Naive thymus-derived CD4-positive, alpha-beta T cell (primary cell): ENCODE measurements around the gene EFHD1. TPM values are rescaled to one million over a fixed set of nuclear protein-coding genes. Genes with fewer than 3 reads are reported as not detected.

Experiments used
- ATAC-seq: fragments of 150-1000 bp; cut with Tn5 transposase; 2 replicates; pipeline ENCODE4 v1.10.0; 2021; ENCODE audit warnings: mild to moderate bottlenecking, moderate library complexity
- CTCF ChIA-PET: fragments of 350-600 bp; sonication (Branson Sonifier 250); formaldehyde crosslinking; loops from one replicate; lab custom pipeline; 2021; ENCODE audit warnings: antibody characterized with exemption; lab: Charles Lee
- POLR2A ChIA-PET: fragments of 350-600 bp; sonication (Branson Sonifier 250); formaldehyde crosslinking; loops from one replicate; lab custom pipeline; 2021; ENCODE audit warnings: antibody characterized with exemption, inconsistent platforms; lab: Charles Lee
- DNase-seq, 9 donors: peaks; one replicate each; pipeline versions ENCODE4 v3.0.0 to v3.0.0-alpha.2; 2020 to 2022; ENCODE audit warnings: mixed read lengths in 1 of 9
- H3K27ac ChIP-seq: one replicate; pipeline ENCODE4 v1.7.0; 2013; ENCODE audit warnings: mild to moderate bottlenecking, low read depth, low read length, moderate library complexity
- H3K27me3 ChIP-seq, 2 donors: one replicate each; pipeline ENCODE4 v1.7.0; 2013; ENCODE audit warnings: low read length in 2 of 2, mild to moderate bottlenecking in 2 of 2, moderate library complexity in 2 of 2; ENCODE audit not compliant: control insufficient read depth in 2 of 2, insufficient read depth in 2 of 2
- H3K36me3 ChIP-seq, 3 experiments: 1 replicate in 2 of 3; 2 replicates in 1 of 3; pipeline ENCODE4 v1.7.0; 2013; ENCODE audit warnings: low read length in 3 of 3, mild to moderate bottlenecking in 3 of 3, moderate library complexity in 1 of 3; ENCODE audit not compliant: insufficient read depth in 3 of 3, control insufficient read depth in 2 of 3
- H3K4me1 ChIP-seq, 2 donors: one replicate each; pipeline ENCODE4 v1.7.0; 2013; ENCODE audit warnings: low read length in 2 of 2, mild to moderate bottlenecking in 2 of 2, moderate library complexity in 1 of 2; ENCODE audit not compliant: control insufficient read depth in 2 of 2, insufficient read depth in 2 of 2
- H3K4me3 ChIP-seq: 2 replicates; pipeline ENCODE4 v1.7.0; 2013; ENCODE audit warnings: mild to moderate bottlenecking, low read length
- H3K9me3 ChIP-seq, 3 experiments: 1 replicate in 2 of 3; 2 replicates in 1 of 3; pipeline ENCODE4 v1.7.0; 2013; ENCODE audit warnings: low read length in 3 of 3; ENCODE audit not compliant: control insufficient read depth in 2 of 3
- H3K27ac Mint-ChIP-seq, 9 donors: one replicate each; pipeline ENCODE4 v1.8.0; 2020 to 2022; ENCODE audit warnings: mixed read lengths in 9 of 9, mild to moderate bottlenecking in 8 of 9, moderate library complexity in 5 of 9, inconsistent platforms in 2 of 9
- H3K27me3 Mint-ChIP-seq, 5 donors: one replicate each; pipeline ENCODE4 v1.8.0; 2021 to 2022; ENCODE audit warnings: mixed read lengths in 5 of 5, mild to moderate bottlenecking in 1 of 5
- H3K36me3 Mint-ChIP-seq, 5 donors: one replicate each; pipeline ENCODE4 v1.8.0; 2020 to 2022; ENCODE audit warnings: mixed read lengths in 5 of 5, mild to moderate bottlenecking in 3 of 5, inconsistent platforms in 1 of 5
- H3K4me1 Mint-ChIP-seq, 7 donors: one replicate each; pipeline ENCODE4 v1.8.0; 2020 to 2022; ENCODE audit warnings: mixed read lengths in 7 of 7, mild to moderate bottlenecking in 3 of 7, inconsistent platforms in 1 of 7
- H3K4me3 Mint-ChIP-seq, 10 donors: one replicate each; pipeline ENCODE4 v1.8.0; 2020 to 2022; ENCODE audit warnings: mild to moderate bottlenecking in 10 of 10, mixed read lengths in 10 of 10, moderate library complexity in 6 of 10, inconsistent platforms in 2 of 10
- H3K9me3 Mint-ChIP-seq, 11 donors: one replicate each; pipeline ENCODE4 v1.8.0; 2020 to 2022; ENCODE audit warnings: mixed read lengths in 11 of 11, mild to moderate bottlenecking in 4 of 11, inconsistent platforms in 1 of 11, moderate library complexity in 1 of 11
- intact Hi-C, 2 donors: fragments of 100-400 bp; cut with micrococcal nuclease; formaldehyde crosslinking; loops; one replicate each; pipeline ENCODE4 v1.15.1; 2023
- polyA plus RNA-seq, 2 donors: library from polyadenylated mRNA; unstranded; fragments of 300-500 nt; fragmentation: Illumina TruSeq; gene quantifications; one replicate each; pipeline ENCODE4 v1.2.3, GENCODE V29; 2021
- total RNA-seq, 6 experiments: library from RNA in 5 of 6; stranded (reverse) in 5 of 6; gene quantifications; 1 replicate in 5 of 6; 2 replicates in 1 of 6; pipeline ENCODE4 v1.2.3 and lab custom pipeline; 2021 to 2026

Gene EFHD1
- total and polyA plus RNA-seq, 7 experiments from 2014 or later: 0.70 to 4.4 (median 2.2) TPM

DNA sequence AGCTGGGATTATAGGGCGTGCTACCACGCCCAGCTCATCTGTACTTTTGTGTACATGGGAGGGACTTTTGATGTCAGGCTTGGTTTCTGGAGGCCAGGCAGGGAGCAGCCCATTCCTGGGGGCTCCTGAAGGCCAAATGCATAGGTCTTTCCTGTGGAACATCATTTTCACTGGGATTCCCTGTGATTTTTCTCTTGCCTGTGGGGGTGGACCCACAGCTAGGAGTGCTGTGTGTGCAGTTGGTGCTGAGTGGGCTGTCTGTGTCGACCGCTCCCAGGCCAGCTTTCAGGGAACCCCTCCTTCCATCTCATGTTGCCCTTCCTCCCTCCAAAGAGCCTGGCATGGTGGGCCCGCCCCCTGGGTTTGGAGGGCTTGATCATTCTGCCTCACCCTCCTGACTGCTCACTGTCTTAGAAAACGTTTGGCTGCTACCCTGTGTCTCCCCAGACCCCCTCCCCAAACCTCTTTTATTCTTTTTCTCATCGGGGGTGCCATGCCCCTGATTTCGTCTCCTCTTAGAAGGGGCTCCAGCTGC is 10.5 kb downstream of the EFHD1 start:
- intact Hi-C loops: no loop called here
- CTCF ChIA-PET: no interaction called here
- H3K27me3 Mint-ChIP-seq: peaks cover 0 to 22% (median 4%) of the 10 kb centered on the region in 5 donors

DNA sequence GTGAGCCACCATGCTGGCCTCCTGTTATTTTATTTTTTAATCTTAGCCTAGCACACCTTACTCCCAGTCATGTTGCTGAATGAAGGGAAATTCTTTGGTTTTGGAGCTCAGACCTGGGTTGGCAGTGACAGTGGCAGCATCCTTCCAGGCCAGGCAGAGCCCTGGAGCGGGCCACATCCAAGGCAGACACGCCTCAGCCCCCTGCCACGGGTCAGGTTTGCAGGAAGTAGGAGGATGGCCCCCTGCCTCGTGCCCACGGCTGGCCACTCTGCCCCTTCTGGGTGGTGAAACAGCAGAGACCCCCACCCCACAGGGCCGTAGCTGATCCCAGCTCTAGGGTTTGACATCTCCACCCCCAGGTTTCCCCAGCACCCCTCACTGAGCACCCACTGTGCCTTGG is 11.7 kb downstream of the EFHD1 start:
- Histone ChIP-seq H3K4me1 (no peaks in the 10 kb centered on the region), H3K27me3 (no peaks in the 10 kb centered on the region), H3K36me3 (no peaks in the 10 kb centered on the region), H3K9me3 (no peaks in the 10 kb centered on the region), H3K4me3 (no peak overlapping the region), H3K27ac (no peak overlapping the region)
- no peak for ATAC-seq
- no peaks in the 10 kb centered on the region for H3K4me1 Mint-ChIP-seq
- H3K27ac Mint-ChIP-seq: no peak overlapping the region
- ChIA-PET CTCF (no interaction called here), POLR2A (no interaction called here)
- intact Hi-C loops: no loop called here
- H3K36me3 Mint-ChIP-seq: no peaks in the 10 kb centered on the region
- no peaks in the 10 kb centered on the region for H3K9me3 Mint-ChIP-seq
- H3K27me3 Mint-ChIP-seq: peaks cover 0 to 11% (median 1%) of the 10 kb centered on the region in 5 donors
- DNase-seq: no peak
- H3K4me3 Mint-ChIP-seq: no peak overlapping the region

More for the DNA sequence above, 10.5 kb downstream of the EFHD1 start:
- Mint-ChIP-seq H3K4me1 (no peaks in the 10 kb centered on the region), H3K27ac (no peak overlapping the region), H3K4me3 (no peak overlapping the region), H3K9me3 (no peaks in the 10 kb centered on the region), H3K36me3 (no peaks in the 10 kb centered on the region)
- no peak for ATAC-seq
- Histone ChIP-seq H3K27me3 (no peaks in the 10 kb centered on the region), H3K27ac (no peak overlapping the region), H3K9me3 (no peaks in the 10 kb centered on the region), H3K4me3 (no peak overlapping the region), H3K4me1 (no peaks in the 10 kb centered on the region), H3K36me3 (no peaks in the 10 kb centered on the region)
- DNase-seq: no peak
- POLR2A ChIA-PET: no interaction called here

DNA sequence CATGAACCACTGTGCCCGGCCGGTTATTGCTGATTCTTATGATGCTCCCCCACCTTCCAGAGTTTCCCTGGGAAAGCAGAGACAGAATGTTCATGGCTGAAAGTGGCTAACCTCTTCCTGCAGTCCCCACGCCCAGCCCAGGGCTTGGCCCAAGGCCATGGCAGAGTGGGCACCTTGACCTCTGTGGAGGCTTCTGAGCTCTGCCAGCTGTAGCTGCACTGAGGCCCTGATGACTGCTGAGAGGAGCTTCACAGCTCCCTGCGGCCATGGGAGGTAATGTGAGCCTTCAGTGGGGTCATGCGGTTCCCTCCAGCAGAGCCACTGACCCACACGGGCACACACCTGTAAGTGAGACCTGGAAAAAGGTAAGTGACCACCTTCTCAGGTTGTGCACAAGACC is 13.3 kb downstream of the EFHD1 start:
- no peak overlapping the region for H3K4me3 Mint-ChIP-seq
- ATAC-seq (no peak), DNase-seq (no peak)
- Histone ChIP-seq H3K27ac (no peak overlapping the region), H3K36me3 (no peaks in the 10 kb centered on the region), H3K9me3 (no peaks in the 10 kb centered on the region), H3K4me1 (no peaks in the 10 kb centered on the region), H3K4me3 (no peak overlapping the region), H3K27me3 (no peaks in the 10 kb centered on the region)
- H3K27me3 Mint-ChIP-seq: peaks cover 0 to 4% (median 0%) of the 10 kb centered on the region in 5 donors
- intact Hi-C loops: no loop called here
- POLR2A ChIA-PET: no interaction called here
- H3K27ac Mint-ChIP-seq: no peak overlapping the region
- H3K9me3 Mint-ChIP-seq: no peaks in the 10 kb centered on the region
- no peaks in the 10 kb centered on the region for H3K36me3 Mint-ChIP-seq
- no peaks in the 10 kb centered on the region for H3K4me1 Mint-ChIP-seq
- CTCF ChIA-PET: no interaction called here

DNA sequence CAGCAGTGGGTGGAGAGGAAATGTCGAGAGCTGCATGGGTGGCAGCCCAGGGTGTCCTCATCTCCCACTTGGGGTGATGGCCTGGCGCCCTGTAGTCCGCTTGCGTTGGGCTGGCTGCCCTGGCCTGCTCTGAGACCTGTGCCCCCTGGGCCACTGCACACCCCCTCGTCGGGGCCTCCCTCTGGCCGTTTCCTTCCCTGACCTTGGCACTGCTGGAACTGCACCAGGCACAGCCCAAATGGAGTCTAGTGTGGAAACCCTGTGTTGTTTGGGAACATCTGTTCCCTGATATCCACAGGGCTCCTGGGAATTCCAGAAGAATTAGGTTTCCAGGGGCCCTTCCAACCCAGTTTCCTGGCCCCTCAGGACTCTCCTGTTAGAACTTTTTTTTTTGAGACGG is 13.9 kb downstream of the EFHD1 start:
- ChIA-PET CTCF (no interaction called here), POLR2A (no interaction called here)
- Histone ChIP-seq H3K4me1 (no peaks in the 10 kb centered on the region), H3K36me3 (no peaks in the 10 kb centered on the region), H3K27ac (no peak overlapping the region), H3K4me3 (no peak overlapping the region), H3K9me3 (no peaks in the 10 kb centered on the region), H3K27me3 (no peaks in the 10 kb centered on the region)
- Mint-ChIP-seq H3K27me3 (peaks cover 0 to 4% (median 0%) of the 10 kb centered on the region in 5 donors), H3K4me3 (no peak overlapping the region), H3K9me3 (no peaks in the 10 kb centered on the region), H3K27ac (no peak overlapping the region), H3K36me3 (no peaks in the 10 kb centered on the region), H3K4me1 (no peaks in the 10 kb centered on the region)
- ATAC-seq (no peak), DNase-seq (no peak)
- intact Hi-C loops: no loop called here

DNA sequence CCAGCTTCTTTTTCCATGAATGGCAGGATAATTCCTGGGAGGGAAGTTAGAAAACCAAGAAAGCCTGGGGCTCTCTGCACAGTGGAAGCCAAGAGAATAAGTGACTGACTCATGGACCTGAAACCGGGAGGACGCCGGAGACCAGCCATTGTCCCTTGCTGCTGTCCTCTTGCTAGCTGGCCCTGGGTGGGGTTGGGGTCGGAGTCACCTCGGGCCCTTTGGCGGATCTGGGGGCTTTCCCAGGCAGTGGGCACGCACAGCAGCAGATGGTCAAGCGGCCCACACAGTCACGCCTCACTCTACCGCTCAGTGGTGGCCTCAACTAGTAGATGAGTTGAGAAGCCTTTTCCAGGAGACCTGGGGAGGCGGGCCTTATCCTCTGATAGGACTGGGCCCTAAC is 15.6 kb downstream of the EFHD1 start:
- H3K4me3 Mint-ChIP-seq: no peak overlapping the region
- Histone ChIP-seq H3K27ac (no peak overlapping the region), H3K4me1 (no peaks in the 10 kb centered on the region), H3K4me3 (no peak overlapping the region), H3K9me3 (no peaks in the 10 kb centered on the region), H3K36me3 (no peaks in the 10 kb centered on the region), H3K27me3 (no peaks in the 10 kb centered on the region)
- ChIA-PET CTCF (no interaction called here), POLR2A (no interaction called here)
- no peaks in the 10 kb centered on the region for H3K4me1 Mint-ChIP-seq
- no peaks in the 10 kb centered on the region for H3K27me3 Mint-ChIP-seq
- no peaks in the 10 kb centered on the region for H3K36me3 Mint-ChIP-seq
- DNase-seq (no peak), ATAC-seq (no peak)
- no peak overlapping the region for H3K27ac Mint-ChIP-seq
- intact Hi-C loops: no loop called here
- H3K9me3 Mint-ChIP-seq: no peaks in the 10 kb centered on the region

DNA sequence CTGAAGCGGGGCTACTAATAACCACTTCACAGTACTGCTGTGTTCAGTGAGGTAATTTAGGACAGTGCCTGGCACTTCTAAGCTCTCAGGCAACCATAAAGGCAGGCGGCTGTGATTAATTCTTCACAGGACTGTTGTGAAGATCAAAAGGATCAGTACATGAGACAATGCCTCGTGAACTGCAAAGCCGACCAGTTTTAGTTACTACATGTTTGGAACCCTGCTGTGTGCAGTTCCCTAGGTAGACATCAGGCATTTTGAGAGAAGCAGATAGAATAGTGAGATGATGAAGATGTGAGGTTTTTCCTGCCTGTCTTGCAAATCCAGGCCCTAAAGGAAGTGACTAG is 19.1 kb downstream of the EFHD1 start:
- H3K27ac Mint-ChIP-seq: no peak overlapping the region
- H3K27ac ChIP-seq: no peak overlapping the region
- H3K4me3 Mint-ChIP-seq: no peak overlapping the region
- no peaks in the 10 kb centered on the region for H3K27me3 ChIP-seq
- ChIA-PET CTCF (interaction anchor here (1.0 kb wide), 1 partner anchor 345 kb away, joined by 3 read pairs; no protein-coding TSS in a partner anchor), POLR2A (no interaction called here)
- peaks cover 0 to 2% (median 0%) of the 10 kb centered on the region in 7 donors for H3K4me1 Mint-ChIP-seq
- no peaks in the 10 kb centered on the region for H3K36me3 Mint-ChIP-seq
- H3K4me3 ChIP-seq: no peak overlapping the region
- intact Hi-C loops: no loop called here
- H3K36me3 ChIP-seq: no peaks in the 10 kb centered on the region
- ATAC-seq (no peak), DNase-seq (no peak)
- no peaks in the 10 kb centered on the region for H3K9me3 ChIP-seq
- H3K9me3 Mint-ChIP-seq: no peaks in the 10 kb centered on the region
- peaks cover 0 to 4% (median 0%) of the 10 kb centered on the region in 5 donors for H3K27me3 Mint-ChIP-seq
- no peaks in the 10 kb centered on the region for H3K4me1 ChIP-seq

DNA sequence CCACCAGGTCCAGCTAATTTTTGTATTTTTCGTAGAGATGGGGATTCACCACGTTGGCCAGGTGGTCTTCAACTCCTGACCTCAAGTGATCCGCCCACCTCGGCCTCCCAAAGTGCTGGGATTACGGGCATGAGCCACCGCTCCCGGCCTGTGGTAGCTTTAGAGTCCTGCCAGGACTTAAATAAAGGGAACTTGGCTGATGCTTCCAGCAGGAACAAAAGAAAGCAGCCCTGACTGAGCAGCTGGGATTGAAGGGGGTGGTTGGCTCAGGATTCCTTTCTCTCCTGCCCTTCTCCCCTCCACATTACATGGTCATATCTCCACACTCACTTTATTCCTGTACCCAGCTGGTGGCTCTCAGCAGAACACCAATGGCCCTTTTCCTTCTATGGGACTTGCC is 20.0 kb downstream of the EFHD1 start:
- DNase-seq (no peak), ATAC-seq (no peak)
- Histone ChIP-seq H3K9me3 (no peaks in the 10 kb centered on the region), H3K27ac (no peak overlapping the region), H3K4me3 (no peak overlapping the region), H3K4me1 (no peaks in the 10 kb centered on the region), H3K27me3 (no peaks in the 10 kb centered on the region), H3K36me3 (no peaks in the 10 kb centered on the region)
- no peak overlapping the region for H3K4me3 Mint-ChIP-seq
- ChIA-PET POLR2A (no interaction called here), CTCF (no interaction called here)
- H3K9me3 Mint-ChIP-seq: no peaks in the 10 kb centered on the region
- no peaks in the 10 kb centered on the region for H3K36me3 Mint-ChIP-seq
- peaks cover 0 to 4% (median 0%) of the 10 kb centered on the region in 5 donors for H3K27me3 Mint-ChIP-seq
- intact Hi-C loops: no loop called here
- H3K27ac Mint-ChIP-seq: no peak overlapping the region
- H3K4me1 Mint-ChIP-seq: peaks cover 0 to 5% (median 0%) of the 10 kb centered on the region in 7 donors
